Endothelial cell of umbilical vein (primary cell): ENCODE data around the gene ZC3H12C. TPM values are rescaled to one million over a fixed set of nuclear protein-coding genes. Genes with fewer than 3 reads are reported as not detected.

Source experiments
- BruUV-seq: library from RNA; stranded (reverse); fragments of 400-500 nt; replicated peaks from 2 replicates; lab custom pipeline; 2021; lab: Mats Ljungman, UMichigan
- CTCF ChIA-PET: fragments of 300-600, 350-600 bp; sonication (Branson Sonifier 250); formaldehyde crosslinking; loops from one replicate; lab custom pipeline; 2021; ENCODE audit warnings: antibody characterized with exemption, inconsistent platforms; lab: Charles Lee
- POLR2A ChIA-PET: fragments of 300-600, 350-600 bp; sonication (Branson Sonifier 250); formaldehyde crosslinking; loops from one replicate; lab custom pipeline; 2021; ENCODE audit warnings: antibody characterized with exemption, inconsistent platforms; lab: Charles Lee
- DNase-seq: peaks from one replicate; pipeline ENCODE4 v3.0.0-alpha.2; 2011; ENCODE audit warnings: low read depth, low spot score
- FAIRE-seq: peaks from 2 replicates; lab custom pipeline; 2011; peaks lifted over from hg19 to GRCh38; lab: Jason Lieb, UNC
- H2AFZ ChIP-seq: 2 replicates; pipeline ENCODE4 v1.6.0; 2012; ENCODE audit warnings: low read depth, low read length, control low read depth, inconsistent platforms
- H3K27ac ChIP-seq: 2 replicates; pipeline ENCODE4 v1.5.1; 2011; ENCODE audit warnings: low read depth, mild to moderate bottlenecking, control low read depth, low read length, moderate library complexity; ENCODE audit not compliant: insufficient read depth
- H3K27me3 ChIP-seq, 2 experiments: 2 replicates each; pipeline versions ENCODE4 v1.6.0 to v1.6.1; 2011; ENCODE audit warnings: low read length in 2 of 2, mixed read lengths in 1 of 2; ENCODE audit not compliant: control insufficient read depth in 2 of 2, insufficient read depth in 2 of 2
- H3K36me3 ChIP-seq, 2 experiments: 2 replicates in 1 of 2; 3 replicates in 1 of 2; pipeline ENCODE4 v1.5.1; 2011; ENCODE audit warnings: low read length in 2 of 2, mild to moderate bottlenecking in 1 of 2, moderate library complexity in 1 of 2; ENCODE audit not compliant: control insufficient read depth in 2 of 2, insufficient read depth in 2 of 2; ENCODE audit errors: extremely low read depth in 1 of 2
- H3K4me1 ChIP-seq: 3 replicates; pipeline ENCODE4 v1.5.1; 2011; ENCODE audit warnings: mild to moderate bottlenecking, low read length; ENCODE audit not compliant: control insufficient read depth, insufficient read depth; ENCODE audit errors: extremely low read depth
- H3K4me2 ChIP-seq: 2 replicates; pipeline ENCODE4 v1.6.1; 2011; ENCODE audit warnings: low read length, control low read depth, mixed read lengths; ENCODE audit not compliant: insufficient read depth
- H3K4me3 ChIP-seq, 3 experiments: fragments of 200-600 bp in 1 of 3; sonication (generic), shearing (Covaris generic) in 1 of 3; replicated peaks in 1 of 3; 2 replicates each; pipeline ENCODE4 v1.5.1; 2011 to 2016; ENCODE audit warnings: control low read depth in 3 of 3, low read length in 3 of 3, mild to moderate bottlenecking in 2 of 3, inconsistent platforms in 1 of 3, low read depth in 1 of 3, moderate library complexity in 1 of 3; ENCODE audit not compliant: insufficient read depth in 1 of 3
- H3K79me2 ChIP-seq: 2 replicates; pipeline ENCODE4 v1.6.0; 2012; ENCODE audit warnings: low read length, inconsistent platforms; ENCODE audit not compliant: control insufficient read depth, insufficient read depth
- H3K9ac ChIP-seq: replicated peaks from 2 replicates; pipeline ENCODE3; 2011; ENCODE audit warnings: low read length, control low read depth; ENCODE audit not compliant: insufficient read depth; ENCODE audit errors: extremely low read depth
- H3K9me1 ChIP-seq: replicated peaks from 3 replicates; pipeline ENCODE4 v1.6.0; 2011; ENCODE audit warnings: mild to moderate bottlenecking, low read length; ENCODE audit not compliant: control insufficient read depth, insufficient read depth; ENCODE audit errors: extremely low read depth
- H3K9me3 ChIP-seq: replicated peaks from 2 replicates; pipeline ENCODE4 v1.5.1; 2012; ENCODE audit warnings: low read length, inconsistent platforms; ENCODE audit not compliant: control insufficient read depth, insufficient read depth
- H4K20me1 ChIP-seq: replicated peaks from 2 replicates; pipeline ENCODE3; 2011; ENCODE audit warnings: mild to moderate bottlenecking, low read length; ENCODE audit not compliant: control insufficient read depth, insufficient read depth; ENCODE audit errors: extremely low read depth
- EZH2 ChIP-seq: IDR thresholded peaks from 2 replicates; pipeline ENCODE4 v1.6.1; 2012; ENCODE audit warnings: borderline replicate concordance, low read depth, mild to moderate bottlenecking, moderate library complexity, low read length, inconsistent platforms; ENCODE audit not compliant: severe bottlenecking
- FOS ChIP-seq: IDR thresholded peaks from 2 replicates; pipeline ENCODE4 v1.6.1; 2011; ENCODE audit warnings: mild to moderate bottlenecking, low read length, moderate library complexity, borderline replicate concordance; ENCODE audit not compliant: insufficient read depth
- GATA2 ChIP-seq: IDR thresholded peaks from 2 replicates; pipeline ENCODE4 v1.7.0; 2011; ENCODE audit warnings: low read depth, mild to moderate bottlenecking, moderate library complexity, mixed read lengths, low read length; ENCODE audit not compliant: insufficient read length, insufficient read depth
- JUN ChIP-seq: IDR thresholded peaks from 2 replicates; pipeline ENCODE4 v1.6.1; 2011; ENCODE audit warnings: borderline replicate concordance, low read depth; ENCODE audit not compliant: insufficient read length, insufficient read depth
- MYC ChIP-seq: IDR thresholded peaks from one replicate; pipeline ENCODE4 v1.6.1; 2011; ENCODE audit warnings: mild to moderate bottlenecking, low read depth, low read length
- POLR2A ChIP-seq: IDR thresholded peaks from 2 replicates; pipeline ENCODE4 v1.6.1; 2012; ENCODE audit warnings: low read depth, mild to moderate bottlenecking, control low read depth, low read length
- POLR2AphosphoS5 ChIP-seq: IDR thresholded peaks from 2 replicates; pipeline ENCODE4 v1.6.1; 2012; ENCODE audit warnings: low read depth, mild to moderate bottlenecking, control low read depth, low read length, moderate library complexity; ENCODE audit not compliant: insufficient read depth
- dilution Hi-C: fragments of 300-500 bp; cut with MboI; formaldehyde crosslinking; loops from one replicate; pipeline ENCODE4 v1.15.0; 2019; ENCODE audit warnings: low sequenced_read_pairs; ENCODE audit not compliant: extremely low pct_ligation_motif_present
- intact Hi-C: fragments of 100-400 bp; cut with micrococcal nuclease; formaldehyde crosslinking; loops from one replicate; pipeline ENCODE4 v1.10.0; 2022
- polyA plus RNA-seq, 4 experiments: library from polyadenylated mRNA; depleted of rRNA in 3 of 4; stranded (reverse) in 3 of 4; unstranded in 1 of 4; fragments of >200 nt; gene quantifications; 2 replicates each; pipeline versions ENCODE4 v1.2.1 to v1.2.3, GENCODE V29; 2011 to 2012; ENCODE audit warnings: missing spikeins in 1 of 4
- total RNA-seq: library from RNA; stranded (reverse); gene quantifications from 2 replicates; pipeline ENCODE4 v1.2.3, GENCODE V29; 2021
- TF ChIP-seq, protein P1 (sequence below), 2 donors: IDR thresholded peaks; 1 replicate in 1 of 2; 2 replicates in 1 of 2; pipeline ENCODE4 v1.5.1; 2011; ENCODE audit warnings: low read length in 2 of 2, mild to moderate bottlenecking in 2 of 2, moderate library complexity in 2 of 2, control low read depth in 1 of 2, inconsistent platforms in 1 of 2, low read depth in 1 of 2; ENCODE audit not compliant: insufficient read depth in 1 of 2; ENCODE audit errors: extremely low read depth in 1 of 2
- TF ChIP-seq, protein P2 (sequence below): IDR thresholded peaks from 2 replicates; pipeline ENCODE4 v1.6.1; 2011; ENCODE audit not compliant: insufficient read depth, insufficient read length

ZC3H12C gene
- total and polyA plus RNA-seq, 2 donors (not counting 3 experiments of a cell fraction or from before 2014, with no cell fraction given): 5.5 to 14.7 TPM

DNA sequence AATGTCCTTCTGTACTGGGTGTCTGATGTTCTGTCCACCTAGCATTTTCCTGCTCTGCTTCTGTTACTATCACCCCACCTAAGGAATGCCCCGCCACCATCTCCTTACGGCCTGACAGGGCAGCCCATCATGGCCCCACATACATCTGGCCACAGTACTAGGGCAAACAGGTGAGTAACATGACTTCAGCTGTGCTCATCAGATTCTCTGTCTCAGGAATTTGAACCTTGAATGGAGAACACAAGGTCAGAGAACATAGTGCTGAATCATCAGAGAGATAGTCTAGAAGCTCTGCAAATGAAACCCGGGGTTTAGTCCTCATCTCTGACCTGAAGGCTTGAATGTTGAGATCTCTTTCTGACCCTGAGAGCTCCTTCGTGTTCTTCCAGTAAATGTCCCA, 32.4 kb downstream of the ZC3H12C start:
- no peak overlapping the region for H3K4me2 ChIP-seq
- no peak overlapping the region for H3K27ac ChIP-seq
- H3K4me1 ChIP-seq: peaks cover 11% of the 10 kb centered on the region
- H3K9me1 ChIP-seq: no peaks in the 10 kb centered on the region
- ChIA-PET CTCF (no interaction called here), POLR2A (no interaction called here)
- H3K9ac ChIP-seq: no peak overlapping the region
- no TSS peak for BruUV-seq
- H2AFZ ChIP-seq: no peak overlapping the region
- dilution Hi-C loops (no loop called here), intact Hi-C loops (no loop called here)
- no peaks in the 10 kb centered on the region for H3K9me3 ChIP-seq
- no peak for TF ChIP-seq POLR2AphosphoS5
- TF ChIP-seq POLR2A: no peak
- TF ChIP-seq FOS: no peak
- TF ChIP-seq GATA2: no peak
- TF ChIP-seq, protein P1, sequence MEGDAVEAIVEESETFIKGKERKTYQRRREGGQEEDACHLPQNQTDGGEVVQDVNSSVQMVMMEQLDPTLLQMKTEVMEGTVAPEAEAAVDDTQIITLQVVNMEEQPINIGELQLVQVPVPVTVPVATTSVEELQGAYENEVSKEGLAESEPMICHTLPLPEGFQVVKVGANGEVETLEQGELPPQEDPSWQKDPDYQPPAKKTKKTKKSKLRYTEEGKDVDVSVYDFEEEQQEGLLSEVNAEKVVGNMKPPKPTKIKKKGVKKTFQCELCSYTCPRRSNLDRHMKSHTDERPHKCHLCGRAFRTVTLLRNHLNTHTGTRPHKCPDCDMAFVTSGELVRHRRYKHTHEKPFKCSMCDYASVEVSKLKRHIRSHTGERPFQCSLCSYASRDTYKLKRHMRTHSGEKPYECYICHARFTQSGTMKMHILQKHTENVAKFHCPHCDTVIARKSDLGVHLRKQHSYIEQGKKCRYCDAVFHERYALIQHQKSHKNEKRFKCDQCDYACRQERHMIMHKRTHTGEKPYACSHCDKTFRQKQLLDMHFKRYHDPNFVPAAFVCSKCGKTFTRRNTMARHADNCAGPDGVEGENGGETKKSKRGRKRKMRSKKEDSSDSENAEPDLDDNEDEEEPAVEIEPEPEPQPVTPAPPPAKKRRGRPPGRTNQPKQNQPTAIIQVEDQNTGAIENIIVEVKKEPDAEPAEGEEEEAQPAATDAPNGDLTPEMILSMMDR (IDR thresholded peaks at IDR 0.05; ENCODE audit: extremely low read depth in 1 of 2, insufficient read depth in 1 of 2, low read depth in 1 of 2, low read length in 2 of 2): no peak
- TF ChIP-seq, protein P2, sequence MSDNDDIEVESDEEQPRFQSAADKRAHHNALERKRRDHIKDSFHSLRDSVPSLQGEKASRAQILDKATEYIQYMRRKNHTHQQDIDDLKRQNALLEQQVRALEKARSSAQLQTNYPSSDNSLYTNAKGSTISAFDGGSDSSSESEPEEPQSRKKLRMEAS: no peak
- TF ChIP-seq EZH2: no peak
- no peak for TF ChIP-seq MYC
- no peak for TF ChIP-seq JUN
- FAIRE-seq (no peak), DNase-seq (no peak)
- no peaks in the 10 kb centered on the region for H3K27me3 ChIP-seq
- H3K79me2 ChIP-seq: peaks cover 38% of the 10 kb centered on the region
- no peak overlapping the region for H3K4me3 ChIP-seq
- H3K36me3 ChIP-seq: no peaks in the 10 kb centered on the region
- no peaks in the 10 kb centered on the region for H4K20me1 ChIP-seq
